ENCODE data around the gene C12orf60. TPM values are rescaled to one million over a fixed set of nuclear protein-coding genes. Genes with fewer than 3 reads are reported as not detected.

C12orf60 gene
- total RNA-seq, 4 donors from 2014 or later: 0.49 to 0.62 TPM; not detected in 2

DNA sequence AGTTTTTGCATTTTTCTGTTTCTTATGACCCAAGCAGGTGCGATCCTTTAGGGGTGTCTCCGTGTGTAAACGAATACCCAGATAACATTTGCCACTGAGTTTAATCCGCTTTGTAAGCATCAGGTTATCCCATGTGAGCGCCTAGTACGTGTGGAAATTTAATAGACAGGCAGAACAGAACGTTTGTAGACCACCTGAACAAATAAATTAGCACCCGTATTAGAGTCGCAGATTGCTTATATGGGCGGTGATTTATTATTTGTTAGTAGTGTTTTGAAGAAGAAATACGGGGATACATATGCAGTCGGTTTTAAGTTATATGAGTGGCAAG, 325 bp downstream of the C12orf60 start:
- 0 to 1% methylated on average over 12 of the region's 12 CpGs for WGBS, 2 donors
- TF ChIP-seq, protein P1, sequence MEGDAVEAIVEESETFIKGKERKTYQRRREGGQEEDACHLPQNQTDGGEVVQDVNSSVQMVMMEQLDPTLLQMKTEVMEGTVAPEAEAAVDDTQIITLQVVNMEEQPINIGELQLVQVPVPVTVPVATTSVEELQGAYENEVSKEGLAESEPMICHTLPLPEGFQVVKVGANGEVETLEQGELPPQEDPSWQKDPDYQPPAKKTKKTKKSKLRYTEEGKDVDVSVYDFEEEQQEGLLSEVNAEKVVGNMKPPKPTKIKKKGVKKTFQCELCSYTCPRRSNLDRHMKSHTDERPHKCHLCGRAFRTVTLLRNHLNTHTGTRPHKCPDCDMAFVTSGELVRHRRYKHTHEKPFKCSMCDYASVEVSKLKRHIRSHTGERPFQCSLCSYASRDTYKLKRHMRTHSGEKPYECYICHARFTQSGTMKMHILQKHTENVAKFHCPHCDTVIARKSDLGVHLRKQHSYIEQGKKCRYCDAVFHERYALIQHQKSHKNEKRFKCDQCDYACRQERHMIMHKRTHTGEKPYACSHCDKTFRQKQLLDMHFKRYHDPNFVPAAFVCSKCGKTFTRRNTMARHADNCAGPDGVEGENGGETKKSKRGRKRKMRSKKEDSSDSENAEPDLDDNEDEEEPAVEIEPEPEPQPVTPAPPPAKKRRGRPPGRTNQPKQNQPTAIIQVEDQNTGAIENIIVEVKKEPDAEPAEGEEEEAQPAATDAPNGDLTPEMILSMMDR (IDR thresholded peaks at IDR 0.05): no peak
- TF ChIP-seq POLR2A (IDR thresholded peaks at IDR 0.05): no peak
- no peak for DNase-seq (ENCODE audit: low spot score in 2 of 2)
- H3K4me3 ChIP-seq (ENCODE audit: low read depth, poor library complexity, severe bottlenecking): peak overlapping the region; percentile 28
- intact Hi-C loops (cut with DNase I; ENCODE audit: low total_unique reads): no loop called here

DNA sequence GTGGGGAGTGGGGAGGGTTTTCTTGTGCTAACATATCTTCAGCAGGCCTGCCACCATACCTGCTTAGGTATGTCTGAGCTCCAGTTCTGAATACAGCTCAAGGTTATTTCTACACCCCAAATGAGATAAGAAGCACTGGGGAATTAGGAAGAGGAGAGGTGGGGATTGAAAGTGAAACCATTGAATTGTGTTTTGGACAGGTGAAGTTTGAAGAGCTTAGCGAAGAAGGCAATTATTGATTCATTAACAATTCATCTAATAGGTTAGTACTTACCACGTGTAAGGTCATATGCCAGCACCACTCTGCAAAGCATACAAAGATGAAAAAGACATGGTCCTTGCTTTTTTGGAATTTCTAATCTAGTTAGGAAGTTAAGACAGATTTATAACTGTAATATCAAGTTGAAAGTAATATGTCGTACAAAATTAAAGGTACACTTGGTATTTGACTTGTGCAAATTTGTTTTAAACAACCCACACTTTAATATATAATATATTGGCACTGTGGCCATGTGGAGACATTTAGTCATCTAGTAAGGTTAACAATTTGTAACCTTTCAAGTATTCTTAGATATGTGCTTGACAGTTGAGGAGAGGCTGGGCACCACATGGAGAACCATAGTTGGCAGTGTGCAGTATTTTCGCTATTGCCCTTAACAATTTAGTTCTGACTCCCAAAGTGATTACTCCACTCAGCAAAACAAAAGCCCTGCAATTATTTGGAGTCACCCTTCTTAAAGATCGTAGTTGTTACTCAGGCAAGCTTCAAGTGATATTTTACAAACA, 6.9 kb downstream of the C12orf60 start:
- H3K4me3 ChIP-seq (ENCODE audit: low read depth, poor library complexity, severe bottlenecking): no peak overlapping the region
- TF ChIP-seq, protein P1 (IDR thresholded peaks at IDR 0.05): no peak
- no peak for TF ChIP-seq POLR2A (IDR thresholded peaks at IDR 0.05)
- intact Hi-C loops (cut with DNase I; ENCODE audit: low total_unique reads): no loop called here
- 80 to 83% methylated on average over 5 of the region's 5 CpGs for WGBS, 2 donors
- DNase-seq (ENCODE audit: low spot score in 2 of 2): no peak

DNA sequence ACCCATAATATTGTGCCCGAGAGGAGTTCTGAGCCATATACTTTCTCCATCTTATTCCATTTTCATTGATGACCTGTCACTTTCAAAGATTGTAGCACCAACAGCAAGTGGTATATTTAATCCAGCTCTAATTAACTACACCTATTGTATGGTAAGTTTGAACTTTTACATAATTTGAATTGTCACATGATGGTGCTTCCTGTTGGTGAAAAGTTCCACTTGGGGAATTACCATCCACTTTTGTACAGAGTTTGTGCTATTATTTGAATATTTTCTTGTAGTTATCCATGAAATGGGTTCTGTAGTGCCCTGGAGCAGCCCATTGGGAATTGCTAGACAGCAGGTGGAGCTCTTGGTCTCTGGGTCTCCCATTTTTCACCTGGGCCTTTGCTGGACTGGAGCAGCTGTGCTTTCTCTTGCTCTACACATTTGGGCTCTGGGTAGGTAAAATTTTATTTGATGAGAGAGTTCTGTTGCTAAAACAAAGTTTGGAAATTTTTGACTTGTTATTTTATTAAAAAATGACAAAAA, 7.5 kb downstream of the C12orf60 start:
- H3K4me3 ChIP-seq (ENCODE audit: low read depth, poor library complexity, severe bottlenecking): no peak overlapping the region
- 92 to 98% methylated on average over 1 of the region's 1 CpG for WGBS, 2 donors
- no peak for DNase-seq (ENCODE audit: low spot score in 2 of 2)
- TF ChIP-seq POLR2A (IDR thresholded peaks at IDR 0.05): no peak
- TF ChIP-seq, protein P1 (IDR thresholded peaks at IDR 0.05): no peak
- intact Hi-C loops (cut with DNase I; ENCODE audit: low total_unique reads): no loop called here

DNA sequence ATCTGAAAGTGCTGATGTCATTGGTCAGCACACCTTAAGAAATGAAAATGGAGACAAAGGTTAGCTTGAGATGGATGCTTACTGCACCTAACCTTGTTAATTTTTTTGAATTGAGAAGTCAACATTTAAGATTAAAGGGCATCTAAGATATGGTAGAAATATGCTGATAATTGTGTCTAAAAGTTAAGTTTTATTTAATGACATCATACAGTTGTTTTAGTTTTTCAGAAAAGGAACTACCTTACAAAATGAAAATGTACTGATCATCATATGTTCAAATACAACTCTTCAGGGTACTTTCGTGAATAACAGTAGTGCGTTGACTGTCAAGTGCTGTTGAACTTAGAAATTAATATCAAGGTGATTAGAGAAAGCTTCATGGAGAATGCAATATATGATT, 8.0 kb downstream of the C12orf60 start:
- TF ChIP-seq, protein P1 (IDR thresholded peaks at IDR 0.05): no peak
- TF ChIP-seq POLR2A (IDR thresholded peaks at IDR 0.05): no peak
- 95 to 96% methylated on average over 2 of the region's 2 CpGs for WGBS, 2 donors
- DNase-seq (ENCODE audit: low spot score in 2 of 2): no peak
- intact Hi-C loops (cut with DNase I; ENCODE audit: low total_unique reads): no loop called here
- H3K4me3 ChIP-seq (ENCODE audit: low read depth, poor library complexity, severe bottlenecking): no peak overlapping the region

DNA sequence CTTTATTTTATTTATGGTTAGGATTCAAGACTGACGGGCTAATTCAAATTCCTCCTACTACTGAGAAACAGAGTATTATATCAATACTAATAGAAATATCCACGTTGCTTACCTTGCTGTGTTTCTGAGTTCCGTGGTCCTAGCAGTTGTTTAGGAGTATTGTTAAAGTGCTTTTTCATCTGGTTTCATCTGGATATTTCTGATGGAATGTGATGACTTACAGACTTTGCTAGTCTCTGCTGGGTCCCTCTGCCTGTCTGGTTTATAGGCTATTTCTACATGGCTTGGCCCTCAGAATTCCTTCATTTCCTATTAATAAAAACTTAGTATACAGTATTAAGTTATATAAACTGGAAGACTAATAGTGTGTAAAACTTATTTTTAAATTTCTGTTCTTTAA, 10.5 kb downstream of the C12orf60 start, which contains the start of gene SMCO3:
Gene SMCO3 (minus strand): TSS at position 169 of the 400 bp plus-strand sequence. CDS start 7,502 bp downstream, outside the sequence.
- intact Hi-C loops (cut with DNase I; ENCODE audit: low total_unique reads): no loop called here
- 68% methylated on average over 3 of the region's 3 CpGs for WGBS, 2 donors
- no peak for TF ChIP-seq POLR2A (IDR thresholded peaks at IDR 0.05)
- TF ChIP-seq, protein P1 (IDR thresholded peaks at IDR 0.05): no peak

More for the DNA sequence above, 10.5 kb downstream of the C12orf60 start, which contains the start of gene SMCO3:
- no peak within 1 kb of the TSS for H3K4me3 ChIP-seq (ENCODE audit: low read depth, poor library complexity, severe bottlenecking)
- no peak for DNase-seq (ENCODE audit: low spot score in 2 of 2)
